PC-9 (cell line): ENCODE measurements around the gene RHO. TPM values are rescaled to one million over a fixed set of nuclear protein-coding genes. Genes with fewer than 3 reads are reported as not detected.

Experiments used
- BruUV-seq: library from RNA; stranded (reverse); fragments of 400-500 nt; replicated peaks from 2 replicates; lab custom pipeline; 2021; lab: Mats Ljungman, UMichigan
- CTCF ChIA-PET: fragments of 300-600 bp; sonication (Branson Sonifier 250); formaldehyde crosslinking; loops from one replicate; lab custom pipeline; 2022; ENCODE audit warnings: antibody characterized with exemption; lab: Charles Lee
- POLR2A ChIA-PET: fragments of 300-600 bp; sonication (Branson Sonifier 250); formaldehyde crosslinking; loops from one replicate; lab custom pipeline; 2022; ENCODE audit warnings: antibody characterized with exemption; ENCODE audit not compliant: unreplicated experiment; lab: Charles Lee
- DNase-seq, 2 experiments: peaks; one replicate each; pipeline versions ENCODE4 v3.0.0 to v3.0.0-alpha.2; 2015 to 2022; ENCODE audit warnings: mixed read lengths in 1 of 2
- H2AFZ ChIP-seq: fragments of 200-600 bp; sonication (generic); 2 replicates; pipeline ENCODE4 v1.8.1; 2017; ENCODE audit warnings: antibody characterized with exemption
- H3F3A ChIP-seq: fragments of 200-600 bp; sonication (generic); 2 replicates; pipeline ENCODE4 v1.8.1; 2017; ENCODE audit warnings: antibody characterized with exemption, mild to moderate bottlenecking, low read depth; ENCODE audit not compliant: insufficient read depth
- H3K27ac ChIP-seq: fragments of 200-600 bp; sonication (generic); 2 replicates; pipeline ENCODE4 v1.6.1; 2016; ENCODE audit warnings: mixed run types
- H3K27me3 ChIP-seq: fragments of 200-600 bp; sonication (generic); 2 replicates; pipeline ENCODE4 v1.6.1; 2016; ENCODE audit warnings: low read depth, mixed run types; ENCODE audit not compliant: insufficient read depth
- H3K36me3 ChIP-seq: fragments of 200-600 bp; sonication (generic); 2 replicates; pipeline ENCODE4 v1.6.1; 2016; ENCODE audit warnings: low read depth, mixed run types
- H3K4me1 ChIP-seq: fragments of 200-600 bp; sonication (generic); replicated peaks from 2 replicates; pipeline ENCODE4 v1.6.1; 2016; ENCODE audit warnings: mixed run types; ENCODE audit not compliant: insufficient read depth
- H3K4me2 ChIP-seq: fragments of 200-600 bp; sonication (generic); 2 replicates; pipeline ENCODE4 v1.6.1; 2017; ENCODE audit warnings: mixed run types
- H3K4me3 ChIP-seq: fragments of 200-600 bp; sonication (generic); 2 replicates; pipeline ENCODE4 v1.6.1; 2016; ENCODE audit warnings: mixed run types
- H3K79me2 ChIP-seq: fragments of 200-600 bp; sonication (generic); 2 replicates; pipeline ENCODE4 v1.6.1; 2017; ENCODE audit warnings: low read depth, mixed run types
- H3K9me2 ChIP-seq: fragments of 200-600 bp; sonication (generic); 2 replicates; pipeline ENCODE4 v1.8.1; 2017; ENCODE audit warnings: mild to moderate bottlenecking; ENCODE audit not compliant: insufficient read depth
- H3K9me3 ChIP-seq: fragments of 200-600 bp; sonication (generic); 2 replicates; pipeline ENCODE4 v1.8.1; 2016; ENCODE audit warnings: low read depth; ENCODE audit not compliant: insufficient read depth
- H4K20me1 ChIP-seq: fragments of 200-600 bp; sonication (generic); 2 replicates; pipeline ENCODE4 v1.8.1; 2017; ENCODE audit not compliant: insufficient read depth
- CTCF ChIP-seq: fragments of 200-600 bp; sonication (generic); conservative IDR thresholded peaks from 2 replicates; pipeline ENCODE4 v1.6.1; 2017; ENCODE audit warnings: mixed run types, antibody characterized with exemption, mild to moderate bottlenecking, moderate library complexity
- EZH2 ChIP-seq: fragments of 200-600 bp; sonication (generic); IDR thresholded peaks from 2 replicates; pipeline ENCODE4 v1.8.0; 2017; ENCODE audit warnings: antibody characterized with exemption, low read depth
- intact Hi-C: fragments of 100-400 bp; cut with micrococcal nuclease; formaldehyde crosslinking; loops from one replicate; pipeline ENCODE4 v1.10.0; 2022; ENCODE audit not compliant: unreplicated experiment
- total RNA-seq: library from RNA; stranded (reverse); gene quantifications from 2 replicates; pipeline ENCODE4 v1.2.3, GENCODE V29; 2021

Gene RHO
- total RNA-seq, 1 experiment from 2014 or later: not detected

GRCh38 chr3:129561619-129562248, 33.3 kb downstream of the RHO start:
- Histone ChIP-seq H3K4me3 (no peak overlapping the region), H3K36me3 (no peaks in the 10 kb centered on the region), H3K9me2 (no peaks in the 10 kb centered on the region), H3K79me2 (no peaks in the 10 kb centered on the region), H3K27ac (no peak overlapping the region), H3K4me2 (no peak overlapping the region), H3K27me3 (no peaks in the 10 kb centered on the region), H3K9me3 (no peaks in the 10 kb centered on the region), H3K4me1 (peaks cover 35% of the 10 kb centered on the region), H2AFZ (no peak overlapping the region), H3F3A (peaks cover 8% of the 10 kb centered on the region; the same call in 1 of the 2 replicates), H4K20me1 (no peaks in the 10 kb centered on the region)
- TF ChIP-seq CTCF: no peak
- no peak for TF ChIP-seq EZH2
- ChIA-PET POLR2A (interaction anchor here (0.6 kb wide), 1 partner anchor 190 kb away, joined by 7 read pairs; no protein-coding TSS in a partner anchor), CTCF (no interaction called here)
- intact Hi-C loops: no loop called here
- DNase-seq: no peak
- no TSS peak for BruUV-seq

- H3K27ac ChIP-seq: no peak overlapping the region
- intact Hi-C loops: no loop called here
- H3K9me3 ChIP-seq: no peaks in the 10 kb centered on the region
- H3F3A ChIP-seq: peaks cover 8% of the 10 kb centered on the region; the same call in 1 of the 2 replicates
- no peaks in the 10 kb centered on the region for H4K20me1 ChIP-seq
- no peaks in the 10 kb centered on the region for H3K36me3 ChIP-seq
- no peaks in the 10 kb centered on the region for H3K27me3 ChIP-seq
- H2AFZ ChIP-seq: no peak overlapping the region
- peaks cover 35% of the 10 kb centered on the region for H3K4me1 ChIP-seq
- no TSS peak for BruUV-seq
- no peak overlapping the region for H3K4me3 ChIP-seq
- H3K9me2 ChIP-seq: no peaks in the 10 kb centered on the region
- H3K4me2 ChIP-seq: no peak overlapping the region
- ChIA-PET CTCF (no interaction called here), POLR2A (no interaction called here)
- TF ChIP-seq EZH2 (no peak), CTCF (no peak)
- no peak for DNase-seq
- no peaks in the 10 kb centered on the region for H3K79me2 ChIP-seq
Observed at GRCh38 chr3:129562803-129563202, 34.4 kb downstream of the RHO start.

GRCh38 chr3:129563332-129563731, 34.9 kb downstream of the RHO start:
- Histone ChIP-seq H3K4me1 (peaks cover 31% of the 10 kb centered on the region), H3K79me2 (no peaks in the 10 kb centered on the region), H3K4me3 (no peak overlapping the region), H3K9me2 (no peaks in the 10 kb centered on the region), H3K27ac (no peak overlapping the region), H2AFZ (no peak overlapping the region), H3K4me2 (no peak overlapping the region), H4K20me1 (no peaks in the 10 kb centered on the region), H3K27me3 (no peaks in the 10 kb centered on the region), H3F3A (peaks cover 8% of the 10 kb centered on the region; the same call in 1 of the 2 replicates), H3K36me3 (no peaks in the 10 kb centered on the region), H3K9me3 (no peaks in the 10 kb centered on the region)
- ChIA-PET CTCF (no interaction called here), POLR2A (no interaction called here)
- DNase-seq: no peak
- intact Hi-C loops: no loop called here
- no TSS peak for BruUV-seq
- TF ChIP-seq CTCF (no peak), EZH2 (no peak)
